ENCODE data around the gene POP7.

POP7 gene

GRCh38 chr7:100726996-100727761 lies 21.3 kb downstream of the POP7 start:
- DNase-seq: peak; percentile 91

- DNase-seq: no peak
Measured at GRCh38 chr7:100728196-100728595, 22.3 kb downstream of the POP7 start.

- no peak for DNase-seq
Measured at GRCh38 chr7:100730136-100730800, 24.3 kb downstream of the POP7 start.

GRCh38 chr7:100731937-100732636 lies 26.2 kb downstream of the POP7 start:
- no peak for DNase-seq

GRCh38 chr7:100735730-100736129 lies 29.8 kb downstream of the POP7 start:
- no peak for DNase-seq

DNA sequence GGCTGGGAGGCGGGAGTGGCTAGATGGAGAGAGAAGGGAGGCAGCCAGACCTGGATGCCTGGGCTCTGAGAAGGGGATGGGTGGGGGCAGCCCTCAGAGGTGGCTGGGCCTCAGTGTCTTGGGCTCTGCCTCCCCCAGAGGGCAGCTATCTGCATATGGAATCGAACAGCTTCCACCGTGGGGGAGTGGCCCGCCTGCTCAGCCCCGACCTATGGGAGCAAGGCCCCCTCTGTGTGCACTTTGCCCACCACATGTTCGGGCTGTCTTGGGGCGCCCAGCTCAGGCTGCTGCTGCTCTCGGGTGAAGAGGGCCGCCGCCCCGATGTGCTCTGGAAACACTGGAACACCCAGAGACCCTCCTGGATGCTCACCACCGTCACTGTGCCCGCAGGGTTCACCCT lies 30.8 kb downstream of the POP7 start:
- DNase-seq: no peak

GRCh38 chr7:100739934-100740333 lies 34.0 kb downstream of the POP7 start:
- no peak for DNase-seq

DNA sequence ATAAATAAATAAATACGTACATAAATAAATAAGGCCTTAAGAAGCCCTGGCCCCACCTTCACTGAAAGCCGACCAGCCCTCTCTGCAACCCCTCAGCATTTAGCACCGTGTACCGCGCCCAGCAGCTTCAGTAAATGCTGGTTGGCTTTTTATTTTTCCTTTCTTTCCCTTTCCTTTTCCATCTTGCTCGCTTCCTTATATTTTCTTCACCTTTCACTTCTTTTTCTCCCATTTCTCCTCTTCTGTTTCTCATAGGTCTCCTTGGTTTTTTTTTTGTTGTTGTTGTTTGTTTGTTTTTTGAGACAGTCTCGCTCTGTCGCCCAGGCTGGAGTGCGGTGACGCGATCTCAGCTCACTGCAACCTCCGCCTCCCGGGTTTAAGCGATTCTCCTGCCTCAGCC lies 38.7 kb downstream of the POP7 start:
- DNase-seq: no peak

DNA sequence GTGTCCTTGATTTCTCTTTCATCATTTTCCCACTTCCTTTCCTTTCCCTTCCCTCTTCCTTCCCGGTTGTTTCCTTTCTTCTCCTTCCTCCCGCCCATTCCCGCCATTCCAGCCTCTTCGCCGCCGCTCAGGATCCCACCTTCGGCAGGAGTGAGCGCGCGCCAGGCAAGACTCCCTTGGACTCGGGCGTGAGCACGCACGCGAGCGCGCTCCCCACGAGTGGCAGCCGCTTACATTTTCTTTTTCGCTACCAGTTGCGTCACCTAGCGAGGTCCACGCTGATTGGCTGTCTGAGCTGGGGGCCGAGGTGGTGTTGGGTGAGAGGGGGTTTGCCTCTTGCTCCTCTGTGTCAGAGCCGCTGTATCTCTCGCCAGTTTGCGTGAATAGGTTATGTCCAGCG lies 39.3 kb downstream of the POP7 start:
- peak; percentile 83 for DNase-seq

DNA sequence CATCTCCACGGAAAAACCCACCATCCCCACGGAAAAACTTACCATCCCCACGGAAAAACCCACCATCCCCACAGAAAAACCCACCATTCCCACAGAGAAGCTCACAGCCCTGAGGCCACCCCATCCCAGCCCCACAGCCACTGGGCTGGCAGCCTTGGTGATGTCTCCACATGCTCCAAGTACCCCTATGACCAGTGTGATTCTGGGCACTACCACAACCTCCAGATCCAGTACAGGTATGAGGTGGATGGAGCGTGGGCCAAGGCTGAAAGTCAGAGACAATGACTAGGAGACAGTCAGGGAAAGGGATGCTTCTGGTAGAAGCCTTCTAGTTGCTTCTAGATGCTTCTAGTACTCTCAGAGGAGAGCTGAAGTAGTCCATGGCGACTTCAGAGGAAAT lies 47.1 kb downstream of the POP7 start:
- DNase-seq: no peak

- peak; percentile 14 for DNase-seq
Measured at GRCh38 chr7:100753750-100754149, 47.8 kb downstream of the POP7 start.
